Ishikawa (cell line): ENCODE measurements around the gene CTNND2.

Source experiments
- CEBPB ChIP-seq: IDR thresholded peaks from 2 replicates; pipeline ENCODE4 v1.6.1; 2012
- CREB1 ChIP-seq: IDR thresholded peaks from 2 replicates; pipeline ENCODE4 v1.6.1; 2012; ENCODE audit warnings: low read depth
- EGR1 ChIP-seq: IDR thresholded peaks from 2 replicates; pipeline ENCODE4 v1.6.1; 2012
- EP300 ChIP-seq: IDR thresholded peaks from 2 replicates; pipeline ENCODE4 v1.6.1; 2012; ENCODE audit warnings: borderline replicate concordance
- FOXM1 ChIP-seq: IDR thresholded peaks from 2 replicates; pipeline ENCODE4 v1.6.1; 2012; ENCODE audit warnings: low read depth, borderline replicate concordance
- NFIC ChIP-seq: IDR thresholded peaks from 2 replicates; pipeline ENCODE4 v1.6.1; 2012
- RAD21 ChIP-seq: IDR thresholded peaks from 2 replicates; pipeline ENCODE4 v1.6.1; 2012; ENCODE audit warnings: low read depth
- TAF1 ChIP-seq: IDR thresholded peaks from 2 replicates; pipeline ENCODE4 v1.6.1; 2012; ENCODE audit warnings: low read depth, mild to moderate bottlenecking
- TCF12 ChIP-seq: IDR thresholded peaks from 2 replicates; pipeline ENCODE4 v1.6.1; 2012; ENCODE audit warnings: low read depth
- TEAD4 ChIP-seq: IDR thresholded peaks from 2 replicates; pipeline ENCODE4 v1.6.1; 2012
- YY1 ChIP-seq: IDR thresholded peaks from 2 replicates; pipeline ENCODE4 v1.6.1; 2012; ENCODE audit warnings: low read depth
- ZBTB7A ChIP-seq: IDR thresholded peaks from 2 replicates; pipeline ENCODE4 v1.6.1; 2012; ENCODE audit warnings: low read depth
- TF ChIP-seq, protein P1 (sequence below): IDR thresholded peaks from 2 replicates; pipeline ENCODE4 v1.6.1; 2012
- TF ChIP-seq, protein P2 (sequence below): IDR thresholded peaks from 2 replicates; pipeline ENCODE4 v1.6.1; 2012; ENCODE audit warnings: low read depth, mild to moderate bottlenecking
- TF ChIP-seq, protein P3 (sequence below): IDR thresholded peaks from 2 replicates; pipeline ENCODE4 v1.6.1; 2012

The CTNND2 gene

DNA sequence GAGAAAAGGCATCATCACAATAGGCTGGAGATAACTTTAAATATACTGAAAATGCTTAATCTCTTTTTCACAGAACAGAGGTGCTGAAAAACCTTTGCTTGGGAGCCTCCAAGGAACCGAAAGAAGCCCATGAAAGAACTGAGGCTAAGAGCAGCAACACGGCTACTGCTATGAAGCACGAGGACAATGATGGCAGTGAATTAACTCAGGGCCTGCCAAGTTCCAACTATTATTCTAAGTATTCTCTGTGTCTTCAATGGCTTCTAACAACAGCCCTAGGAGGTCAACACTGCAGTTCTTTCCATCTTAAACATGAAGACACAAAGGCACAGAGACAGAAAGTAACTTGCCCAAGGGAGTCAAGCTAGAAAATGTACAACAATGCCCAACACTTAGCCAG, 850.2 kb downstream of the CTNND2 start:
- TF ChIP-seq, protein P1, sequence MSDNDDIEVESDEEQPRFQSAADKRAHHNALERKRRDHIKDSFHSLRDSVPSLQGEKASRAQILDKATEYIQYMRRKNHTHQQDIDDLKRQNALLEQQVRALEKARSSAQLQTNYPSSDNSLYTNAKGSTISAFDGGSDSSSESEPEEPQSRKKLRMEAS, result no peak
- TF ChIP-seq EGR1, result no peak
- no peak for TF ChIP-seq RAD21
- no peak for TF ChIP-seq EP300
- TF ChIP-seq CREB1, result no peak
- TF ChIP-seq TAF1, result no peak
- TF ChIP-seq NFIC, result no peak
- no peak for TF ChIP-seq TEAD4
- TF ChIP-seq CEBPB, result no peak
- TF ChIP-seq YY1, result no peak
- TF ChIP-seq, protein P2, sequence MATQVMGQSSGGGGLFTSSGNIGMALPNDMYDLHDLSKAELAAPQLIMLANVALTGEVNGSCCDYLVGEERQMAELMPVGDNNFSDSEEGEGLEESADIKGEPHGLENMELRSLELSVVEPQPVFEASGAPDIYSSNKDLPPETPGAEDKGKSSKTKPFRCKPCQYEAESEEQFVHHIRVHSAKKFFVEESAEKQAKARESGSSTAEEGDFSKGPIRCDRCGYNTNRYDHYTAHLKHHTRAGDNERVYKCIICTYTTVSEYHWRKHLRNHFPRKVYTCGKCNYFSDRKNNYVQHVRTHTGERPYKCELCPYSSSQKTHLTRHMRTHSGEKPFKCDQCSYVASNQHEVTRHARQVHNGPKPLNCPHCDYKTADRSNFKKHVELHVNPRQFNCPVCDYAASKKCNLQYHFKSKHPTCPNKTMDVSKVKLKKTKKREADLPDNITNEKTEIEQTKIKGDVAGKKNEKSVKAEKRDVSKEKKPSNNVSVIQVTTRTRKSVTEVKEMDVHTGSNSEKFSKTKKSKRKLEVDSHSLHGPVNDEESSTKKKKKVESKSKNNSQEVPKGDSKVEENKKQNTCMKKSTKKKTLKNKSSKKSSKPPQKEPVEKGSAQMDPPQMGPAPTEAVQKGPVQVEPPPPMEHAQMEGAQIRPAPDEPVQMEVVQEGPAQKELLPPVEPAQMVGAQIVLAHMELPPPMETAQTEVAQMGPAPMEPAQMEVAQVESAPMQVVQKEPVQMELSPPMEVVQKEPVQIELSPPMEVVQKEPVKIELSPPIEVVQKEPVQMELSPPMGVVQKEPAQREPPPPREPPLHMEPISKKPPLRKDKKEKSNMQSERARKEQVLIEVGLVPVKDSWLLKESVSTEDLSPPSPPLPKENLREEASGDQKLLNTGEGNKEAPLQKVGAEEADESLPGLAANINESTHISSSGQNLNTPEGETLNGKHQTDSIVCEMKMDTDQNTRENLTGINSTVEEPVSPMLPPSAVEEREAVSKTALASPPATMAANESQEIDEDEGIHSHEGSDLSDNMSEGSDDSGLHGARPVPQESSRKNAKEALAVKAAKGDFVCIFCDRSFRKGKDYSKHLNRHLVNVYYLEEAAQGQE, result no peak
- no peak for TF ChIP-seq FOXM1
- TF ChIP-seq, protein P3, sequence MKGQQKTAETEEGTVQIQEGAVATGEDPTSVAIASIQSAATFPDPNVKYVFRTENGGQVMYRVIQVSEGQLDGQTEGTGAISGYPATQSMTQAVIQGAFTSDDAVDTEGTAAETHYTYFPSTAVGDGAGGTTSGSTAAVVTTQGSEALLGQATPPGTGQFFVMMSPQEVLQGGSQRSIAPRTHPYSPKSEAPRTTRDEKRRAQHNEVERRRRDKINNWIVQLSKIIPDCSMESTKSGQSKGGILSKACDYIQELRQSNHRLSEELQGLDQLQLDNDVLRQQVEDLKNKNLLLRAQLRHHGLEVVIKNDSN, result no peak
- no peak for TF ChIP-seq TCF12
- TF ChIP-seq ZBTB7A, result no peak

DNA sequence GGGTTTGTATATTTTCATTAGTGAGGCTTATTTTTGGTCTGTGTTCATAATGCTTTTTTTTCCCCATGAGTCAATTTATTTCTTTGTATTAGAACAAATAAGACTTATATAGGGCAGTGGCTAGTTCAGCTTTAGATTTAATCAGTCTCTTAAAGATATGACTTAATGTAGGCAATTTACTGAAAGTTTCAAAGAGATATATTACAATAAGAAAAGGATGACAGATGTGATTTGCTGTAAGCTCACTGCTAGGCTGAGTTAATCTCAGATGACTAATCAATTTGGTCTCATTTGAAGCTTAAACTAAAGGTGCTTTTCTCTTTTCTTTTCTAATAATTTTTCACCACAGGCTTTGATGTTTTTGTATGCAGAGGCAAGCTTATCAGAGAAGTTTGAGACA, 851.4 kb downstream of the CTNND2 start:
- TF ChIP-seq TAF1 (no peak), ZBTB7A (no peak), EGR1 (no peak), FOXM1 (no peak), RAD21 (no peak), EP300 (no peak), CEBPB (no peak), NFIC (no peak), YY1 (no peak), TCF12 (no peak)

DNA sequence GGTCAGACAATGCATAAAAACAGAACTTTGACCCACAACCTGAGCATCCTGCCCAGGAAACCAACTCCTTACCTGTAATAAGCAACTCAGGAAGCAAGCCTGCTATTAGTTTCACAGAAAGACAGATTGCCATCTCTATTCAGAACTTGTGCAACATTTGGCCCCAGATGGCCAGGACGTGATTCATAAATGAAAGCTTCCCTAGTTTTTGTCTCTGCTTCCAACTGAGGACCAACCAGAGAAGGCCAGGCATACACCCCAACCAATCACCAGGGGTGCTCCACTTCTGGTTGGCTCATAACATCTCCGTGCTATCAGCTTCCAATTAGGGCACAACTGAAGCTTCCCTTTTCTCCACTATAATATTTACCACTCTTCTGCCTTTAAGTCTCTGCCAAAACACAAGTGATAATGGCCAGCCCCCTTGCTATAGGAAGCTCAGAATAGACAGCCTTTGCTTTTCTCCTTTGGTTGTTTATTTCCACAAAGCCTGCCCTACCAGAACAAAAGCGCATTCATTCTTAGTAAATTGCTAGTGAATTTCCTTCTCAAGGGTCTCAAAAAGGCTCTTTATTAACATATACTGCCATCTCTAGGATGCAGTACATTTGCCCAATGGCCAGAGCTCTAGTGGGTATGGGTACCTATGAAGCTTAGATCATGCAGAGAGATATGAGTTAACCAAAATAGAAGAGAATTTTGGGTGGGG, 853.5 kb downstream of the CTNND2 start:
- no peak for TF ChIP-seq RAD21
- TF ChIP-seq EGR1, result no peak
- TF ChIP-seq EP300, result no peak
- TF ChIP-seq TCF12, result no peak
- TF ChIP-seq CEBPB, result no peak
- no peak for TF ChIP-seq TAF1
- TF ChIP-seq TEAD4, result no peak
- TF ChIP-seq FOXM1, result no peak
- no peak for TF ChIP-seq YY1
- TF ChIP-seq, protein P1, result no peak
- TF ChIP-seq, protein P2, result no peak
- no peak for TF ChIP-seq CREB1
- TF ChIP-seq ZBTB7A, result no peak
- TF ChIP-seq, protein P3, result no peak
- no peak for TF ChIP-seq NFIC

DNA sequence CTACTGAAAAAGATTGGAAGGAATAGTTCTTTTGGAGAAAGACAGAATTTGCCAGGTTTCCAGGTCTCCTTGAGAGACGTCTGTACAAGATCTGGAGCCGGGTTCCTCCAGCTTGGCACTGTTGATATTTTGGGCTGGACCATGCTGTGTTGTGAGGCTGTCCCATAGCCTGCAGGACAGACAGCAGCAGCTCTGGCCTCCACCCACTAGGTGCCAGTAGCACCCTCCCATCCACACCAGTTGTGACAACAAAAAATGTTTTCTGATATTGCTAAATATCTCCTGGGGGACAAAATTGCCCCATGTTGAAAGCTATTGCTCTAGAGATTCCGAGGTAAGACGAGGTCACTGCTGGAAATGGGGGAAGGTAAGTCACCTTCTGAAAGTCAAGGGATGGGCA, 855.5 kb downstream of the CTNND2 start:
- TF ChIP-seq RAD21 (peak; percentile 43; the same call in 1 of the 2 replicates), TEAD4 (no peak), NFIC (no peak)

DNA sequence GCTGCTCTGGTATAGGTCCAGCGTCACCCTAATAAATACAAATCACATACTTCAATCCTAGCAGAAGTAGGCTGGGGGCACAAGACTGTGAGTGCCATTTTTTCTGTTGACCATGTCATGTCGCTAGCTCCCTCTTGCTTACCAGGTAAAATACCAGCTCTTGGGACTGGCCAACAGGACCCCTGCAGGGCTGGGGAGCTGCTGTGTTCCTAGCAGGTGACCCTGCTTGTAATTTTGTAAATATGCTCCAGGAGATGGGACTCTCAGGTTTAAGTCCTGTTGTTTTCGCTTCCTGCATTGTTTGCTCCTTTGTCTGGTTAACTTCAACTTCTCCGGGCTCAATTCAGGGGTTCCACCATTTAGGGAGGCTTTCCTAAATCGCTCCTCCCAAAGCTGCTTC, 856.6 kb downstream of the CTNND2 start:
- TF ChIP-seq ZBTB7A (no peak), CEBPB (no peak), TEAD4 (no peak), EP300 (no peak)

DNA sequence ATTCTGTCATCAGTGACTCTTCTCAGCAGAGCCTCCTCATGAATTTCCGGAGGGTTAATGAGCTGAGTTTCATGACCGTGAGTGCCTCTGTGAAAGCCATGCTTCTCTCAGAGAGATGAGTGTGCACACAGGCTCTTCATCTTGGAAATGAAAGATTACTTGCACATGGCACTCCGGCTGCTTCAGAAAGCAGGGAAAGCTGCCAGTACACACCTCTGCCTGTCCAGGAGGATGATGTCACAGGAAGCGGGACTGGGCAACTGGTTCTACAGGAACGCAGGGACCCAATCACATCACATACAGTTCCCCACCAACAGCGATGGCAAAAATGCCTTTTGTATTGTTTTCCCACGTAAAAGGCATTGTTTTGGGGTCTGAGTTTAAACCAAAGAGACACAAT, 857.2 kb downstream of the CTNND2 start:
- TF ChIP-seq RAD21 (no peak), CREB1 (no peak), TCF12 (no peak), TEAD4 (no peak), NFIC (no peak), EGR1 (no peak)
- TF ChIP-seq, protein P2, result no peak
- TF ChIP-seq, protein P3, result no peak
- TF ChIP-seq, protein P1, result no peak
